Psoas muscle (tissue), 8 donors: ENCODE data around the gene AK9. TPM values are rescaled to one million over a fixed set of nuclear protein-coding genes. Genes with fewer than 3 reads are reported as not detected.

Source experiments
- ATAC-seq, 4 donors: fragments of 200-7000 bp; cut with Tn5 transposase; one replicate each; pipeline ENCODE4 v1.9.1; 2020; ENCODE audit warnings: moderate library complexity in 3 of 4, mild to moderate bottlenecking in 2 of 4
- DNase-seq, 2 donors: peaks; one replicate each; pipeline ENCODE4 v3.0.0-alpha.2; 2020
- H3K27ac ChIP-seq: fragments of 200-600 bp; one replicate; pipeline ENCODE4 v1.8.0; 2022
- H3K27me3 ChIP-seq, 3 donors: fragments of 200-600 bp in 1 of 3; one replicate each; pipeline versions ENCODE4 v1.6.1 to v1.8.0; 2013 to 2022; ENCODE audit warnings: low read length in 2 of 3, mild to moderate bottlenecking in 2 of 3, moderate library complexity in 1 of 3; ENCODE audit not compliant: insufficient read depth in 3 of 3
- H3K36me3 ChIP-seq, 2 donors: fragments of 200-600 bp in 1 of 2; one replicate each; pipeline versions ENCODE4 v1.6.1 to v1.8.0; 2013 to 2022; ENCODE audit warnings: low read depth in 1 of 2, mild to moderate bottlenecking in 1 of 2, moderate library complexity in 1 of 2; ENCODE audit not compliant: insufficient read depth in 1 of 2
- H3K4me1 ChIP-seq: fragments of 200-600 bp; one replicate; pipeline ENCODE4 v1.8.0; 2022
- H3K4me3 ChIP-seq: fragments of 200-600 bp; one replicate; pipeline ENCODE4 v1.8.0; 2022; ENCODE audit warnings: mild to moderate bottlenecking
- H3K9me3 ChIP-seq: fragments of 200-600 bp; one replicate; pipeline ENCODE4 v1.8.0; 2022
- WGBS, 3 donors: extraction: QIAGEN DNeasy Blood & Tissue Kit; methylation state at CpG; one replicate each; pipeline versions ENCODE4 v1.1.6 to v1.1.7; 2013; 5-methylcytosine and 5-hydroxymethylcytosine counted together
- intact Hi-C, 2 donors: fragments of 100-400 bp; cut with DNase I; formaldehyde crosslinking; loops; one replicate each; pipeline versions ENCODE4 v1.11.0 to v1.14.2; 2022
- polyA plus RNA-seq, 3 donors: library from polyadenylated mRNA; stranded (reverse); fragments of 200-250 nt; gene quantifications; one replicate each; pipeline ENCODE4 v1.2.3, GENCODE V29; 2013
- total RNA-seq, 4 donors: library from RNA; stranded (reverse); fragmentation: NEBNext Ultra II Directional in 2 of 4; extraction: Animal tissue kit (Norgen Biotek cat#: 25700) in 2 of 4; gene quantifications; one replicate each; pipeline versions ENCODE4 v1.2.1 to v1.2.4, GENCODE V29; 2021 to 2023
- TF ChIP-seq, protein P1 (sequence below): fragments of 200-600 bp; IDR thresholded peaks from one replicate; pipeline ENCODE4 v1.8.0; 2022; ENCODE audit warnings: antibody characterized with exemption
- donor health status: healthy with polysubstance abuse.
- donor health status: DM: no; HTN: no; CAD: no; lungs with moderate emphysema.
- donor health status: Bipolar disorder and iron deficiency.
- donor health status: healthy.
- donor health status: DM: yes; HTN: yes; CAD: no.
- donor health status: DM: no; HTN: no; CAD: no.
- donor health status: DM: no; HTN: no; CAD: no.
- donor health status: DM: yes; HTN: yes; CAD: no.

The AK9 gene
- total and polyA plus RNA-seq, 7 donors, result 2.0 to 7.4 (median 5.3) TPM

- H3K4me3 ChIP-seq, result no peak overlapping the region
- TF ChIP-seq, protein P1, sequence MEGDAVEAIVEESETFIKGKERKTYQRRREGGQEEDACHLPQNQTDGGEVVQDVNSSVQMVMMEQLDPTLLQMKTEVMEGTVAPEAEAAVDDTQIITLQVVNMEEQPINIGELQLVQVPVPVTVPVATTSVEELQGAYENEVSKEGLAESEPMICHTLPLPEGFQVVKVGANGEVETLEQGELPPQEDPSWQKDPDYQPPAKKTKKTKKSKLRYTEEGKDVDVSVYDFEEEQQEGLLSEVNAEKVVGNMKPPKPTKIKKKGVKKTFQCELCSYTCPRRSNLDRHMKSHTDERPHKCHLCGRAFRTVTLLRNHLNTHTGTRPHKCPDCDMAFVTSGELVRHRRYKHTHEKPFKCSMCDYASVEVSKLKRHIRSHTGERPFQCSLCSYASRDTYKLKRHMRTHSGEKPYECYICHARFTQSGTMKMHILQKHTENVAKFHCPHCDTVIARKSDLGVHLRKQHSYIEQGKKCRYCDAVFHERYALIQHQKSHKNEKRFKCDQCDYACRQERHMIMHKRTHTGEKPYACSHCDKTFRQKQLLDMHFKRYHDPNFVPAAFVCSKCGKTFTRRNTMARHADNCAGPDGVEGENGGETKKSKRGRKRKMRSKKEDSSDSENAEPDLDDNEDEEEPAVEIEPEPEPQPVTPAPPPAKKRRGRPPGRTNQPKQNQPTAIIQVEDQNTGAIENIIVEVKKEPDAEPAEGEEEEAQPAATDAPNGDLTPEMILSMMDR, result no peak
- intact Hi-C loops, result no loop called here
- no peak for DNase-seq
- no peak overlapping the region for H3K27ac ChIP-seq
- H3K27me3 ChIP-seq, result no peaks in the 10 kb centered on the region
- H3K36me3 ChIP-seq, result peaks cover 0 to 29% of the 10 kb centered on the region in 2 donors
- H3K4me1 ChIP-seq, result no peaks in the 10 kb centered on the region
- WGBS, 3 donors, result 68 to 80% (median 72%) methylated on average over 19 of the region's 19 CpGs
- no peak for ATAC-seq
- no peaks in the 10 kb centered on the region for H3K9me3 ChIP-seq
Observed at GRCh38 chr6:109449064-109449794, 241.8 kb downstream of the AK9 start.

DNA sequence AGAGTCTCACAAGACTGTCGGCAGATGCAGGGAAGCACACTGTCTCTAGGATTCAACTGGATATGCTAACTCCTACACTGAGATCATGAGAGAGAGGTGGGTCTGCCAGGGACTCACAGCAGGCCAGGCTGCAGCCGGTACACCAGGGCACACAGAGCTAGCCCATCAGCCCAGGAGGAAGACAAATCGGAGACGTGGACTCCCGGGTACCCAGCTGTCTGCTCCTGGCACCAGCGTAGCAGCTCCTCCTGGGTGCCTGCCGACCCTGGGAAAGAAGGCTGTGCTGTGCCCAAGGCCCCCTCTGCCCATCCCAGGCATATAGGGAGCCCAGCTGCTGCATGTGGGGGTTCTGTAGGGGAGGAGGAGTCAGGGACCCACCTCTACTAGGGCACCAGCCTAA, 242.4 kb downstream of the AK9 start:
- intact Hi-C loops, result no loop called here
- Histone ChIP-seq H3K27me3 (no peaks in the 10 kb centered on the region), H3K36me3 (peaks cover 0 to 29% of the 10 kb centered on the region in 2 donors), H3K4me1 (no peaks in the 10 kb centered on the region), H3K4me3 (no peak overlapping the region), H3K27ac (no peak overlapping the region), H3K9me3 (no peaks in the 10 kb centered on the region)
- TF ChIP-seq, protein P1, result no peak
- ATAC-seq (peak in 1 of 4 donors; percentile 4), DNase-seq (no peak)
- 42 to 50% (median 44%) methylated on average over 7 of the region's 7 CpGs for WGBS, 3 donors

DNA sequence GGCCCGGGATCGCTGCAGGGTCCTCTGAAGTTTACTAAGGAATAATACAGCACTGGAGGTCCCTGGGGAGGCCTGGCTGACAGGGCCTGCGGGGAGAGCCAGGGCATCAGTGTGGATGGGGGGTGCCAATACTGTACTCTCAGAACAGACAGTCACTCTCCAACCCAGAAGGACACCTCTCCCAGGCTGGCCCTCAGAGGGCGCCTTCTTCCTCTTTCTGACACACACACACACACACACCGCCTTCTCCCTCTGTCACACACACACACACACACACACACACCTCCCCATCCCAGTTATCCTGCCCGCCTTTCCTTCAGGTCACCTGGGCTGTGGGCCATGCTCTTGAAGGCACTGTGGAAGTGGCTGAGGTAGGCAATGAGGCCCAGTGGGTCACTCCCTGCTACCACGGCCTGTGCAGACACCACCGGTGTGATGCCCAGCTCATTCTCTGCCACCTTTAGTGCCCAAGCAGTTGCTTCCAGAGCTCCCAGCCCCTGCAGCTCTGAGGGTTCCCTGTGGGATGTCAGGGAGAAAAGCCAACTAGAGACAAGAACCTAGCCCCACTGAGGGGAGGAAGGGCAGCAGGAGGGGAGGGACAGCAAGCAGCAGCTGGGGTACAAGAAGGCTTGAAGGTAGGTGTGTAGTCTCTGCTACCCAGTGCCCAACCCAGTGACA, 243.0 kb downstream of the AK9 start:
- 78 to 84% (median 82%) methylated on average over 7 to 8 of the region's 8 CpGs for WGBS, 3 donors
- H3K36me3 ChIP-seq, result peaks cover 0 to 29% of the 10 kb centered on the region in 2 donors
- no peak for DNase-seq

DNA sequence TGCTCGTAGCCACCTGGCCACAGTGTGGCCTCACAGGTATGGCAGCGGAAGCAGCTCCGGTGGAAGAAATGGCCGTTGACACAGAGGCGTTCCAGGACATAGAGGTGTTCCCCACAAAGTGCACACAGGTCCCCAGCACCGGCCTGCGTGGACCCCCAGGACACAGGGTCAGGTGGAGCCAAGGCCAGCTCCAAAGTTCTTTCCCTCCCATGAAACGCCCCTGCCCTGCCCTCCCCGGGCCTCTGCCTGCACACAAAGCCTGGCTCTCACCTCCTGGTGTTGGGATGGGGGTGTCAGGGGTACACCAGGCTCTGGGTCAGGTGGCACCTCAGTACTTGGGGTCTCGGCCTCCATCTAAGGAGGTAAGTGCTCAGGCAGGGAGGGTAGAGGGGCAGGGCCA, 243.9 kb downstream of the AK9 start:
- Histone ChIP-seq H3K4me3 (no peak overlapping the region), H3K36me3 (peaks cover 0 to 29% of the 10 kb centered on the region in 2 donors), H3K9me3 (no peaks in the 10 kb centered on the region), H3K4me1 (peaks cover under 1% of the 10 kb centered on the region), H3K27me3 (no peaks in the 10 kb centered on the region), H3K27ac (no peak overlapping the region)
- intact Hi-C loops, result no loop called here
- ATAC-seq (no peak), DNase-seq (no peak)
- WGBS, 3 donors, result 87 to 95% (median 89%) methylated on average over 10 of the region's 10 CpGs
- TF ChIP-seq, protein P1, result no peak

More for the DNA sequence above, 243.0 kb downstream of the AK9 start:
- Histone ChIP-seq H3K27me3 (no peaks in the 10 kb centered on the region), H3K27ac (no peak overlapping the region), H3K4me1 (no peaks in the 10 kb centered on the region), H3K9me3 (no peaks in the 10 kb centered on the region), H3K4me3 (no peak overlapping the region)
- intact Hi-C loops, result no loop called here
- TF ChIP-seq, protein P1, result no peak
- ATAC-seq, result no peak
